ENCODE measurements around the gene DAP3. TPM values are rescaled to one million over a fixed set of nuclear protein-coding genes. Genes with fewer than 3 reads are reported as not detected.
"Not testable (repeated sequence)": the region's sequence is repeated elsewhere in the genome, so short reads cannot be mapped to it uniquely, and the experiment has no call there.

Gene DAP3
- total and polyA plus RNA-seq, 4 donors: 50.9 to 114 (median 76.5) TPM

DNA sequence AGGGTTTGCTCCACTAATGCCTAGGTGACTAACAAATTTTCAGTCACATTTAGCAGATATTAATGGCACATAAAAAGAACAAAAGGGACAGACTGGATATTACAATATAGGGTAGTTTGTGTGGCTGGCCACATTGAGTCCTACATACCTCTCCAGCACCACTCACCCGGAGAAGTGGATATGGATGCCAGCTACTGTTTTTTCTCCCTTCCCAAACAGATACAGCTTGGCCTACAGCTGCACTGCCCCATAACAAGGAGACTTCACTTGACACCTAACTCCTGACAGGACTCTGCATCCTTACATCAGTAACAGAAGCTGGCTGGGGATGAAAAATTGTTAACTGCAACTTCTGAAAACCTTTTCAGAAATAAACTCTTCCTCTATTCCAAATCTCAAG is 9.9 kb upstream of the DAP3 start:
- not testable (repeated sequence) for DNase-seq (ENCODE audit: low read depth in 4 of 6, low spot score in 6 of 6); H3K27ac ChIP-seq (ENCODE audit: low read depth, low read length); H3K27me3 ChIP-seq (ENCODE audit: control insufficient read depth, insufficient read depth, low read length); H3K9me3 ChIP-seq (ENCODE audit: control insufficient read depth, insufficient read depth, low read length); H3K4me3 ChIP-seq (ENCODE audit: low read depth, low read length); H3K4me1 ChIP-seq (ENCODE audit: control insufficient read depth, insufficient read depth, low read length)
- WGBS (ENCODE audit: insufficient coverage): no CpG with 5 or more reads among the region's 1 CpG
- H3K36me3 ChIP-seq (ENCODE audit: control insufficient read depth, insufficient read depth, low read length): peaks cover 31% of the 10 kb centered on the region

DNA sequence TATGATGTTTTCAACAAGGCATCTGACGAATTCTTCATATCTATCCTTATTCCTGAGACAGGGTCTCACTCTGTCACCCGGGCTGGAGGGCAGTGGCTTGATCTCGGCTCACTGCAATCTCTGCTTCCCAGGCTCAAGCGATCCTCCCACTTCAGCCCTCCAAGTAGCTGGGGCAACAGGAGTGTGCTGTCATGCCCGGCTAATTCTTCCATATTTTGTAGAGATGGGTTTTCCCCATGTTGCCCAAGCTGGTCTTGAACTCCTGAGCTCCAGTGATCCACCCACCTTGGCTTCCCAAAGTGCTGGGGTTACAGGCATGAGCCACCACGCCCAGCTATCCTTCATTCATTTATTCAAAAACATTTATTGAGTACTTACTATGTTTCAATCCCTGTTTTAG is 8.4 kb upstream of the DAP3 start:
- no peaks in the 10 kb centered on the region for H3K9me3 ChIP-seq (ENCODE audit: control insufficient read depth, insufficient read depth, low read length)
- WGBS (ENCODE audit: insufficient coverage): 100% methylated on average over 2 of the region's 6 CpGs
- no peaks in the 10 kb centered on the region for H3K27me3 ChIP-seq (ENCODE audit: control insufficient read depth, insufficient read depth, low read length)
- no peak overlapping the region for H3K27ac ChIP-seq (ENCODE audit: low read depth, low read length)
- no peak for DNase-seq (ENCODE audit: low read depth in 4 of 6, low spot score in 6 of 6)
- no peaks in the 10 kb centered on the region for H3K4me1 ChIP-seq (ENCODE audit: control insufficient read depth, insufficient read depth, low read length)
- peaks cover 18% of the 10 kb centered on the region for H3K36me3 ChIP-seq (ENCODE audit: control insufficient read depth, insufficient read depth, low read length)
- no peak overlapping the region for H3K4me3 ChIP-seq (ENCODE audit: low read depth, low read length)

DNA sequence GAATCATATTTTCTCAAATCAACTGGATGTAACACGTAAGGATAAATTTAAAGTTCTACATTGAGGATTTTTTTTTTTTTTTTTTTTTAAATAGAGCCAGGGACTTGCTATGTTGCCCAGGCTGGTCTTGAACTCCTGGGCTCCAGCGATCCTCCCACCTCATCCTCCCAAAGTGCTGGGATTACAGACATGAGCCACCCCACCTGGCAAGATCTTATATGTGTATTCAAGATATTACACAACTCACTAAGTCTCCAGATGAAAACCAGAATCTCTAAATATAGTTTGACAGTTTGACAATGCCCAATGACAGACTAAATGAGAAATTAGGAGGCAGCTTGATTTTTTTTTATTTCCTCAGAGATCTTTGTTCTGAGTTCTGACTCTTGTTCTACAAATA is 7.1 kb upstream of the DAP3 start:
- WGBS (ENCODE audit: insufficient coverage): no CpG with 5 or more reads among the region's 2 CpGs
- Histone ChIP-seq H3K4me3 (ENCODE audit: low read depth, low read length) (no peak overlapping the region), H3K27me3 (ENCODE audit: control insufficient read depth, insufficient read depth, low read length) (no peaks in the 10 kb centered on the region), H3K36me3 (ENCODE audit: control insufficient read depth, insufficient read depth, low read length) (peaks cover 9% of the 10 kb centered on the region), H3K9me3 (ENCODE audit: control insufficient read depth, insufficient read depth, low read length) (no peaks in the 10 kb centered on the region), H3K27ac (ENCODE audit: low read depth, low read length) (no peak overlapping the region), H3K4me1 (ENCODE audit: control insufficient read depth, insufficient read depth, low read length) (peaks cover 6% of the 10 kb centered on the region)
- no peak for DNase-seq (ENCODE audit: low read depth in 4 of 6, low spot score in 6 of 6)

DNA sequence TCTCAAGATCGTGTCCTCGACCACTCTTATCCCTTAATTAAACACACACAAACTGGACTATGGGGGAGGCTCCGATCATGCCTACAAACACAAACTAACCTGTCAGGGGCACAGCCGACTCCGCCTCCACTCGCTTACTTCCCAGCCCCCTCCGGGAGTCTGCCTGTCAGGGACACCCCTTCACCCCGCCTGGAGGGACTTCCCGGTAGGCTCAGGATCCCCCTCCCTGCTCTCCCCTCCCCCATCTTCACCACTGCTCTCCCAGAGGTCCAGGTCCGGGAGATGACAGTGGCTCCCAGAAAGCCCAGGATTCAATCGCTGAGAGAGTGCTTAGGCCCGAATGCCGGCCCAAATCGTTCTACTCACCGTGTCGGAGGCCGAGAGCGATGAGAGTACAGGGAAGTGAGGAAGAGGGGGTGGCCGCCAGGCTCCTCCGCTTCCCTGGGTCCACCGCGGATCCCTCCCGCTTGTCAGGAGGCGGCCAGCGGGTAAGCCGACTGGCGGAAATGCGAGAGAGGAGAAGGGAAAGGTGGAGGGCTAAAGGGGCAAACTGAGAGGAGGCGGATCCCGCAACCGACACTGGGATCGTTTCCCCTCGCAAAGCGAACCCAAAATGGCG is 1.1 kb upstream of the DAP3 start:
- Histone ChIP-seq H3K27ac (ENCODE audit: low read depth, low read length) (peak overlapping the region; percentile 98), H3K4me3 (ENCODE audit: low read depth, low read length) (peak overlapping the region; percentile 96), H3K4me1 (ENCODE audit: control insufficient read depth, insufficient read depth, low read length) (peaks cover 16% of the 10 kb centered on the region)
- 0% methylated on average over 26 of the region's 35 CpGs for WGBS (ENCODE audit: insufficient coverage)
- peak in 1 of 6 donors; percentile 15 for DNase-seq (ENCODE audit: low read depth in 4 of 6, low spot score in 6 of 6)
- not testable (repeated sequence) for H3K27me3 ChIP-seq (ENCODE audit: control insufficient read depth, insufficient read depth, low read length); H3K36me3 ChIP-seq (ENCODE audit: control insufficient read depth, insufficient read depth, low read length); H3K9me3 ChIP-seq (ENCODE audit: control insufficient read depth, insufficient read depth, low read length)

DNA sequence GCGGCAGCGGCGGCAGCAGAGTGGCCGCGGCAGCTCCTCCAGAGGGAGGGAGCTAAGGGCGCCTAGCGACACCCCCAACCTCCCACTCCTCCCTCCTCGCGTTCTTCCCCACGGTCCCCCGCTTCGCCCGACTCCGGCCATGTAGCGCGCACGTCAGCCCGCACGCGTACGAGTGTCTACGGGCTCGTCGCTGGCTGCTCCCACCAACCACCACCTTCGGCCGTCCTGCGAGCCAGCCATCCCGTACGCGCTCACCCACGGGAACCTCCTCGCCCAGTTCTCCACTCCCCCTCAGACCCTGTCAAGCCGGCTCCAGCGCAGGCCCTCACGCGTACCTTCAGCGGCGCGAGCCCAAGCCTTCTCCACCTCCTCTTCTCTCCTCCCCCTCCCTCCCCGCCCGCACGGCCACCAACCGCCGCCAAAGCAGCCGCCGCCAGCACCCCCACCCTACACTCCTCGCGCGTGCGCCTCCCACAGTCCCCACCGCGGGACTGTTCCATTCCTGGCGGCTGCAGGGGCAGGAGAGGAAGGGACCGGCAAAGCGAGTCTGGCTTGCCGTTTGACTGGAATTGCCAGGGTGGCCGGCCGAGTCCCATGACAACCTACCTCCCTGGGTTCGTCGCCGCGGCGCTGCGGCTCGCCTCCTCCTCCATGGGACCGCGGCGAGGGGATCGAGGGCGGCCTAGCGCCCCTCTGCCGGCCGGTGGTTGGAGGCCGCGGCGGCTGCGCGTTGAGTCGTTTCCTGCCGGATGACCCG is 389 bp upstream of the DAP3 start, which contains the start of gene YY1AP1:
YY1AP1 (minus strand) TSS at position 451 of the 757 bp plus-strand sequence. CDS start 8,338 bp downstream, outside the sequence.
- peaks cover 16% of the 10 kb centered on the region for H3K4me1 ChIP-seq (ENCODE audit: control insufficient read depth, insufficient read depth, low read length)
- WGBS (ENCODE audit: insufficient coverage): 0% methylated on average over 81 of the region's 81 CpGs
- no peaks in the 10 kb centered on the region for H3K27me3 ChIP-seq (ENCODE audit: control insufficient read depth, insufficient read depth, low read length)
- peak within 1 kb of the TSS; percentile 96 for H3K4me3 ChIP-seq (ENCODE audit: low read depth, low read length)
- H3K36me3 ChIP-seq (ENCODE audit: control insufficient read depth, insufficient read depth, low read length): peaks cover 6% of the 10 kb centered on the region
- DNase-seq (ENCODE audit: low read depth in 4 of 6, low spot score in 6 of 6): peak; percentile 87 to 98 (median 92)
- peak within 1 kb of the TSS; percentile 98 for H3K27ac ChIP-seq (ENCODE audit: low read depth, low read length)
- no peaks in the 10 kb centered on the region for H3K9me3 ChIP-seq (ENCODE audit: control insufficient read depth, insufficient read depth, low read length)

DNA sequence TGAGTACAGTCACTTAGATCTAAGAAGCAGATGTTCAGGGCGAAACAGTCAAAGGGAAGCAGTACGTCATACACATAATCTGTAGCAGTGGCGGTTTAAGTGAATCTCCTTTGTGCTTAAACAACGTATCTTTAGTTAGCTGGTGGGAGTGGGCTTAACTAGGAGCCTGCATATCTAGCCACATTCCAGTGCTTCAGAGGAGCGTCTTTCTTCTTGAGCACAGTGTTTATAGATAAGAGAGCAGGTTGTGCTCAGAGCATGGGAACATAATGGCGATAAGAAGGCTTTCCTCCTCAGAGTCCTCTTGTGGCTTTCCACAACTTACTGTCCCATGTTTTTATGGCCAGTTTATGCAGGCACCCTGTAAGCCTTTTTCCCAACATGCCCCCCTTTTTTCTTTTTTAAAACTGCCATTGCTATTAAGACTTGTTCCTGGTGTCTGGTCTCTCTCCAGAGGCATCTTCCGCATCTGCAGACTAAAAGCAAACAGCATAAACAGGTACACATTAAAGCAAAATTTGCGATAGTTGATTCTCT is 3.2 kb downstream of the DAP3 start:
- H3K4me3 ChIP-seq (ENCODE audit: low read depth, low read length): no peak overlapping the region
- 80% methylated on average over 1 of the region's 8 CpGs for WGBS (ENCODE audit: insufficient coverage)
- H3K4me1 ChIP-seq (ENCODE audit: control insufficient read depth, insufficient read depth, low read length): peaks cover 10% of the 10 kb centered on the region
- H3K27ac ChIP-seq (ENCODE audit: low read depth, low read length): no peak overlapping the region
- H3K9me3 ChIP-seq (ENCODE audit: control insufficient read depth, insufficient read depth, low read length): no peaks in the 10 kb centered on the region
- H3K36me3 ChIP-seq (ENCODE audit: control insufficient read depth, insufficient read depth, low read length): peaks cover 8% of the 10 kb centered on the region
- no peaks in the 10 kb centered on the region for H3K27me3 ChIP-seq (ENCODE audit: control insufficient read depth, insufficient read depth, low read length)
- no peak for DNase-seq (ENCODE audit: low read depth in 4 of 6, low spot score in 6 of 6)

DNA sequence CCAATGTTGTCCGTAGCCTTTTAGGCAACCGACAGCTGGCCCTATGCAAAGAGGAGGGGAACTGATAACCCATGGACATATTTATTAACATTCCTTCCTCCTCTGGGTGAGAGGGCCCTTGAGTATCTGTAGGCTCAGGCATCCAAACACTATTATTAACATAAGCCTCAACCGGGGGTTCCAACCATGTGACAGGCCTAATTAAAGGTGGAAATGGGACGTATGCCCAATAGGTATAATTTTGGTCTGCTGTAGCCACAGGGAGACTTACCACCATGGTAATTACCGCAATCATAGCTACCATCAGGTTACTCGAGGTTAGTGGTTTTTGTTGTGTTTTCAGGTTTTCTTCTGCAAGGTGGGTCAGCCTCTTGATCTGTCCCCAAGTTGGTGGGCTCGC is 5.3 kb downstream of the DAP3 start:
- DNase-seq (ENCODE audit: low read depth in 4 of 6, low spot score in 6 of 6): no peak
- H3K9me3 ChIP-seq (ENCODE audit: control insufficient read depth, insufficient read depth, low read length): no peaks in the 10 kb centered on the region
- H3K27ac ChIP-seq (ENCODE audit: low read depth, low read length): no peak overlapping the region
- H3K4me3 ChIP-seq (ENCODE audit: low read depth, low read length): no peak overlapping the region
- peaks cover 10% of the 10 kb centered on the region for H3K4me1 ChIP-seq (ENCODE audit: control insufficient read depth, insufficient read depth, low read length)
- H3K36me3 ChIP-seq (ENCODE audit: control insufficient read depth, insufficient read depth, low read length): peaks cover 8% of the 10 kb centered on the region
- 97% methylated on average over 4 of the region's 7 CpGs for WGBS (ENCODE audit: insufficient coverage)
- no peaks in the 10 kb centered on the region for H3K27me3 ChIP-seq (ENCODE audit: control insufficient read depth, insufficient read depth, low read length)

DNA sequence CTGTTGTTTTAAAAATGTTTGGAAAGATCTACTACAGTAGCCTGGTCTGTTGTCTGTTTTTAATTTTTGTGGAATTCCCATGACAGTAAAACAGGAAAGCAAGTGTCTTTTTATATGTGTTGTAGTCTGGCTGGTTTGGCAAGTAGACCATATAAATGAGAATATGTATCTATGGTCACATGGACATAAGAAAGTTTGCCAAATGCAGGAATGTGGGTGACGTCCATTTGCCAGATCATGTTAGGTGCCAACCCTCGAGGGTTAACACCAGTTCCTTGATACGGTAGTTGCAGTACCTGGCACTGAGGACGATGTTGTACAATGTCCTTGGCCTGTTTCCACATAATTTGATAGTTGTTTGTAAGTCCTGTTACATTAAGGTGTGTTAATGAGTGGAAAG is 6.2 kb downstream of the DAP3 start:
- no peaks in the 10 kb centered on the region for H3K27me3 ChIP-seq (ENCODE audit: control insufficient read depth, insufficient read depth, low read length)
- H3K9me3 ChIP-seq (ENCODE audit: control insufficient read depth, insufficient read depth, low read length): no peaks in the 10 kb centered on the region
- peaks cover 3% of the 10 kb centered on the region for H3K4me1 ChIP-seq (ENCODE audit: control insufficient read depth, insufficient read depth, low read length)
- WGBS (ENCODE audit: insufficient coverage): 57% methylated on average over 4 of the region's 4 CpGs
- no peak for DNase-seq (ENCODE audit: low read depth in 4 of 6, low spot score in 6 of 6)
- H3K4me3 ChIP-seq (ENCODE audit: low read depth, low read length): no peak overlapping the region
- H3K27ac ChIP-seq (ENCODE audit: low read depth, low read length): no peak overlapping the region
- H3K36me3 ChIP-seq (ENCODE audit: control insufficient read depth, insufficient read depth, low read length): peaks cover 8% of the 10 kb centered on the region

DNA sequence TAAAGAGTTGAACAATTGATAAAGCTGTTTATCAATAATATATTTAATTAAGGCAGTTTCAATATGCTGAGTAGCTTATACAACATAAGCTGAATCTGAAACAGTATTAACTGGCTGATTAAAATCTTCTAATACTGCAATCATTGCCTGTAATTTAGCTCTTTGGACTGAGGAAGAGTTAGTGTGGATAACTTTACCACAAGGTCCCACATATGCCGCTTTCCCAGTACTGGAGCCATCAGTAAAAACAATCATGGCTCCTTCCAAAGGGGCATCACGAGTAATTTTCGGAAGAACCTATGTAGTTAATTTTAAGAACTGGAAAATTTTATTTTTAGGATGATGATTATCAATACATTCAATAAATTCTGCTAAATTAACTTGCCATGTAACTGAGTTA is 6.7 kb downstream of the DAP3 start:
- Histone ChIP-seq H3K9me3 (ENCODE audit: control insufficient read depth, insufficient read depth, low read length) (no peaks in the 10 kb centered on the region), H3K36me3 (ENCODE audit: control insufficient read depth, insufficient read depth, low read length) (peaks cover 8% of the 10 kb centered on the region), H3K27me3 (ENCODE audit: control insufficient read depth, insufficient read depth, low read length) (no peaks in the 10 kb centered on the region), H3K4me1 (ENCODE audit: control insufficient read depth, insufficient read depth, low read length) (no peaks in the 10 kb centered on the region), H3K27ac (ENCODE audit: low read depth, low read length) (no peak overlapping the region), H3K4me3 (ENCODE audit: low read depth, low read length) (no peak overlapping the region)
- no peak for DNase-seq (ENCODE audit: low read depth in 4 of 6, low spot score in 6 of 6)
- no CpG with 5 or more reads among the region's 3 CpGs for WGBS (ENCODE audit: insufficient coverage)

DNA sequence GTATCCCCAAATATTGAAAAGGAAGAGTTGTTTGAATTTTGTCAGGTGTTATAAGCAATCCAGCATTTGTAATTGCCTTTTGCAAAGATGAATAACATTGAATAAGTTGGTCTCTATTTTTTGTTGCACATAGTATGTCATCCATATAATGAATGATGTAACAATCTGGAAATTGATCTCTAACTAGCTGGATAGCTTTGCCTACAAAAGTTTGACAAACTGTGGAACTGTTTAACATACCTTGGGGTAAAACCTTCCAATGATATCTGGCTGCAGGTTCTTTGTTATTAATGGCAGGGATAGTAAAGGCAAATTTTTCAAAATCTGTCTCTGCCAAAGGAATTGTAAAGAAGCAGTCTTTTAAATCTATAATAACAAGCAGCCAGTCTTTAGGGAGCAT is 7.6 kb downstream of the DAP3 start:
- DNase-seq (ENCODE audit: low read depth in 4 of 6, low spot score in 6 of 6): no peak
- Histone ChIP-seq H3K27ac (ENCODE audit: low read depth, low read length) (no peak overlapping the region), H3K36me3 (ENCODE audit: control insufficient read depth, insufficient read depth, low read length) (peaks cover 3% of the 10 kb centered on the region), H3K4me1 (ENCODE audit: control insufficient read depth, insufficient read depth, low read length) (no peaks in the 10 kb centered on the region), H3K4me3 (ENCODE audit: low read depth, low read length) (no peak overlapping the region), H3K9me3 (ENCODE audit: control insufficient read depth, insufficient read depth, low read length) (no peaks in the 10 kb centered on the region), H3K27me3 (ENCODE audit: control insufficient read depth, insufficient read depth, low read length) (no peaks in the 10 kb centered on the region)

Measured in spinal cord (tissue), 10 donors.